ENCODE results near the gene KRTAP10-10.
"Not testable (repeated sequence)": the region's sequence is repeated elsewhere in the genome, so short reads cannot be mapped to it uniquely, and the experiment has no call there.

The KRTAP10-10 gene

GRCh38 chr21:44609193-44609592 lies 28.0 kb upstream of the KRTAP10-10 start:
- Histone ChIP-seq H3K4me1 (ENCODE audit: control insufficient read depth, low read depth, low read length) (no peaks in the 10 kb centered on the region), H3K4me3 (ENCODE audit: low read length) (no peak overlapping the region), H3K9ac (ENCODE audit: low read length) (no peak overlapping the region), H3K9me3 (ENCODE audit: control insufficient read depth, low read depth, low read length) (peaks cover 4% of the 10 kb centered on the region), H3K27me3 (ENCODE audit: control insufficient read depth, insufficient read depth, low read length) (no peaks in the 10 kb centered on the region), H3K27ac (ENCODE audit: low read length) (no peak overlapping the region), H3K36me3 (ENCODE audit: control insufficient read depth, low read depth, low read length) (no peaks in the 10 kb centered on the region)

DNA sequence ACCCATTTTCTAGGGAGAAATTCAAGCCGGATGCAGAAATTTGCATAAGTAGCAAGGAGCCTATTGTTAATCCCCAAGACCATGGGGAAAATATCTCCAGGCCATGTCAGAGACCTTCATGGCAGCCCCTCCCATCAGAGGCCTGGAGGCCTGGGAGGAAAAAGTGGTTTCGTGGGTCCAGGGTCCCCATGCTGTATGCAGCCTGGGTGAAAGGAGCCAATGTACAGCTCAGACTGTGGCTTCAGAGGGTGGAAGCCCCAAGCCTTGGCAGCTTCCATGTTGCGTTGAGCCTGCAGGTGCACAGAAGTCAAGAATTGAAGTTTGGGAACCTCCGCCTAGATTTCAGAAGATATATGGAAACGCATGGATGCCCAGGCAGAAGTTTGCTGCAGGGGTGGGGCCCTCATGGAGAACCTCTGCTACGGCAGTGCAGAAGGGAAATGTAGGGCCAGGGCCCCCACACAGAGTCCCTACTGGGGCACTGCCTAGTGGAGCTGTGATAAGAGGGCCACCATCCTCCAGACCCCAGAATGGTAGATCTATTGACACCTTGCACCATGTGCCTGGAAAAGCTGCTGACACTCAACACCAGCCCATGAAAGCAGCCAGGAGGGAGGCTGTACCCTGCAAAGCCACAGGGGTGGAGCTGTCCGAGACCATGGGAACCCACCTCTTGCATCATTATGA lies 26.9 kb upstream of the KRTAP10-10 start:
- not testable (repeated sequence) for H3K9ac ChIP-seq (ENCODE audit: low read length); H3K36me3 ChIP-seq (ENCODE audit: control insufficient read depth, low read depth, low read length); H3K27ac ChIP-seq (ENCODE audit: low read length); H3K4me1 ChIP-seq (ENCODE audit: control insufficient read depth, low read depth, low read length); H3K9me3 ChIP-seq (ENCODE audit: control insufficient read depth, low read depth, low read length); H3K27me3 ChIP-seq (ENCODE audit: control insufficient read depth, insufficient read depth, low read length); H3K4me3 ChIP-seq (ENCODE audit: low read length)

- H3K9me3 ChIP-seq (ENCODE audit: control insufficient read depth, low read depth, low read length) = peaks cover 4% of the 10 kb centered on the region
- H3K27ac ChIP-seq (ENCODE audit: low read length) = no peak overlapping the region
- H3K4me1 ChIP-seq (ENCODE audit: control insufficient read depth, low read depth, low read length) = no peaks in the 10 kb centered on the region
- H3K9ac ChIP-seq (ENCODE audit: low read length) = no peak overlapping the region
- no peaks in the 10 kb centered on the region for H3K36me3 ChIP-seq (ENCODE audit: control insufficient read depth, low read depth, low read length)
- no peaks in the 10 kb centered on the region for H3K27me3 ChIP-seq (ENCODE audit: control insufficient read depth, insufficient read depth, low read length)
- H3K4me3 ChIP-seq (ENCODE audit: low read length) = no peak overlapping the region
These were observed 25.6 kb upstream of the KRTAP10-10 start for GRCh38 chr21:44611551-44611950.

- no peaks in the 10 kb centered on the region for H3K36me3 ChIP-seq (ENCODE audit: control insufficient read depth, low read depth, low read length)
- no peak within 1 kb of the TSS for H3K27ac ChIP-seq (ENCODE audit: low read length)
- peaks cover 4% of the 10 kb centered on the region for H3K9me3 ChIP-seq (ENCODE audit: control insufficient read depth, low read depth, low read length)
- H3K4me3 ChIP-seq (ENCODE audit: low read length) = no peak within 1 kb of the TSS
- no peaks in the 10 kb centered on the region for H3K4me1 ChIP-seq (ENCODE audit: control insufficient read depth, low read depth, low read length)
- no peaks in the 10 kb centered on the region for H3K27me3 ChIP-seq (ENCODE audit: control insufficient read depth, insufficient read depth, low read length)
- H3K9ac ChIP-seq (ENCODE audit: low read length) = no peak within 1 kb of the TSS
These were observed 25.1 kb upstream of the KRTAP10-10 start, which contains the start of gene KRTAP10-8 for GRCh38 chr21:44612029-44612486. KRTAP10-8 (plus strand) TSS chr21:44612079; CDS start chr21:44612101, 22 bp downstream.

- no peak overlapping the region for H3K4me3 ChIP-seq (ENCODE audit: low read length)
- H3K36me3 ChIP-seq (ENCODE audit: control insufficient read depth, low read depth, low read length) = no peaks in the 10 kb centered on the region
- H3K27me3 ChIP-seq (ENCODE audit: control insufficient read depth, insufficient read depth, low read length) = no peaks in the 10 kb centered on the region
- no peak overlapping the region for H3K27ac ChIP-seq (ENCODE audit: low read length)
- peaks cover 4% of the 10 kb centered on the region for H3K9me3 ChIP-seq (ENCODE audit: control insufficient read depth, low read depth, low read length)
- no peaks in the 10 kb centered on the region for H3K4me1 ChIP-seq (ENCODE audit: control insufficient read depth, low read depth, low read length)
- H3K9ac ChIP-seq (ENCODE audit: low read length) = no peak overlapping the region
These were observed 24.4 kb upstream of the KRTAP10-10 start for GRCh38 chr21:44612669-44613229.

- H3K27me3 ChIP-seq (ENCODE audit: control insufficient read depth, insufficient read depth, low read length) = no peaks in the 10 kb centered on the region
- H3K4me1 ChIP-seq (ENCODE audit: control insufficient read depth, low read depth, low read length) = no peaks in the 10 kb centered on the region
- H3K36me3 ChIP-seq (ENCODE audit: control insufficient read depth, low read depth, low read length) = no peaks in the 10 kb centered on the region
- H3K9me3 ChIP-seq (ENCODE audit: control insufficient read depth, low read depth, low read length) = peaks cover 4% of the 10 kb centered on the region
- H3K27ac ChIP-seq (ENCODE audit: low read length) = no peak overlapping the region
- H3K4me3 ChIP-seq (ENCODE audit: low read length) = no peak overlapping the region
- H3K9ac ChIP-seq (ENCODE audit: low read length) = no peak overlapping the region
These were observed 23.6 kb upstream of the KRTAP10-10 start for GRCh38 chr21:44613386-44614155.

DNA sequence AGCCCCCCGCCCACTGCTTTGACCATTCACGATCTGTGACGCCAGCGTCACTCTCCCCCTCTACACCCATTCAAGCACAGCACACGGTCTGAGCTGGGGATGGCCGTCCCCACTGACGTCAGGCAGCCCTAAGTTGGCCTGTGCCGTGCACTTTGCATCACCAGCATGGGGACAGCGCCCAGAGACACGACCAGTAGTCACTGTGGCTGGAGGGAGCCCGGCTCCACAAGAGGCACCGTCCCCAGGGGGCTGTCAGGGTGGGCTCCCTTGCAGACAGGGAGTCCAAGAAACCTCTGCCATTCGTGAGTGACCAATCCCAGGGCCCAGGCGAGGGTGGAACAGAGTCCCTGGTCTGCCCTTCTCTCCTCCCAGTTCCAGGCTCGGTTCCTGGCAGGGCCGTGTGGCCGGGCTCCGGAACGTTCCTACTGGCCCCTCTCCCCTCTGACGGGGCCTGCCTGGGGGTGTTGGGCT lies 23.0 kb upstream of the KRTAP10-10 start:
- H3K27me3 ChIP-seq (ENCODE audit: control insufficient read depth, insufficient read depth, low read length) = no peaks in the 10 kb centered on the region

DNA sequence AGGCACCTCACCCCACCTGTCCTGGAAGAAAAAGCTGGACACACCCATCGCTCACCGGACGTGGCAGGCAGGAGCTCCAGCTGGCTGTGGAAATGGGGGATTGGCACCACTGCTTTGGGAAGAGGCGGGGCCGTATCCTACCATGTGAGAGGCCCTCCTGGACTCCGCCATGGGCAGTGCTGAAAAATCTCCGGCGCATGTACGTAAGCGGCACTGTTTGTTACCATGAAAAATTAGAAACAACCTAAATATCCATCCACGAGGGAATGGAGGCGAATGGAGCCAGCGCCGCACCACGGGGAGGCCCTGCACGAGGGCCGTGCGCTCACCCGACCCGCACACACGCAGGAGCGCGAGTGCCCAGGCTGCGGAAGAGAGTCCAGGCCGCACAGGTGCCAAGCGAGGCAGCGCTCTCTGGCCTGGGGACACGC lies 22.2 kb upstream of the KRTAP10-10 start:
- Histone ChIP-seq H3K4me1 (ENCODE audit: control insufficient read depth, low read depth, low read length) (no peaks in the 10 kb centered on the region), H3K36me3 (ENCODE audit: control insufficient read depth, low read depth, low read length) (no peaks in the 10 kb centered on the region), H3K27ac (ENCODE audit: low read length) (no peak overlapping the region), H3K9me3 (ENCODE audit: control insufficient read depth, low read depth, low read length) (peaks cover 4% of the 10 kb centered on the region), H3K9ac (ENCODE audit: low read length) (no peak overlapping the region), H3K27me3 (ENCODE audit: control insufficient read depth, insufficient read depth, low read length) (no peaks in the 10 kb centered on the region), H3K4me3 (ENCODE audit: low read length) (no peak overlapping the region)

More for the DNA sequence above, 23.0 kb upstream of the KRTAP10-10 start:
- Histone ChIP-seq H3K36me3 (ENCODE audit: control insufficient read depth, low read depth, low read length) (no peaks in the 10 kb centered on the region), H3K9me3 (ENCODE audit: control insufficient read depth, low read depth, low read length) (peaks cover 4% of the 10 kb centered on the region), H3K9ac (ENCODE audit: low read length) (no peak overlapping the region), H3K4me1 (ENCODE audit: control insufficient read depth, low read depth, low read length) (no peaks in the 10 kb centered on the region), H3K27ac (ENCODE audit: low read length) (no peak overlapping the region), H3K4me3 (ENCODE audit: low read length) (no peak overlapping the region)

- Histone ChIP-seq H3K4me1 (ENCODE audit: control insufficient read depth, low read depth, low read length) (no peaks in the 10 kb centered on the region), H3K27me3 (ENCODE audit: control insufficient read depth, insufficient read depth, low read length) (no peaks in the 10 kb centered on the region), H3K9ac (ENCODE audit: low read length) (no peak overlapping the region), H3K9me3 (ENCODE audit: control insufficient read depth, low read depth, low read length) (peaks cover 4% of the 10 kb centered on the region), H3K36me3 (ENCODE audit: control insufficient read depth, low read depth, low read length) (no peaks in the 10 kb centered on the region), H3K4me3 (ENCODE audit: low read length) (no peak overlapping the region), H3K27ac (ENCODE audit: low read length) (no peak overlapping the region)
These were observed 21.7 kb upstream of the KRTAP10-10 start for GRCh38 chr21:44615466-44615865.

DNA sequence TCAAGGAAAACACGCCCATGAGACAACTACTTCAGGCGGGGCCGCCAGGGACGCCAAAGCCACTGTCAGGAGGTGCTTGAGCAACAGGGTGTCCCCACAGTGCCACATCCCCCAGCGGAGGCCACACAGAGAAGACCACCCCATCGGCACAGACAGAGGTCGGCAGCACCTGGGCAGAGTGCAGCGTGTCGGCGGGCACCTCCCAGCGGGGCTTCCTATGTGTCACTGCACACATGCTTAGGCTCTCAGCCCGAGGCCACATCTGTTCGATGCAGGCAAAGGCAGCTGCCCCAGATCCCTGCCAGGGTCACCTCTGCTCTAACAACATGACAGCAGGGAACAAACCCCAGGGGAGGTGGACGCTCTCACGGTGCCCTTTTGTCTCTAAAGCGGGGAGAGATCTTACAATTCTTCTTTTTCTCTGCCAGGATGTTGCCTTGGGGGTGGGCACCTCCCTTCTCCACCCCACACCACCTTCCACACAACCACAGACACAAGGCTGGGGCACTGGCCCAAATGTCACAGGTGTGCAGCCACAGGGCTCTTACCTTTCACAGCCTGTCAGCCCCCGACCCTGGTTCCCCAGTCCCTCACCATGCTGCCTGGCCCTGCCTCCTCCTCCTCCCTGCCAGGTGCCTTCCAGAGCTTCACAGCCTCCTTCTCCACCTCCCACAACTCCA lies 21.1 kb upstream of the KRTAP10-10 start:
- no peaks in the 10 kb centered on the region for H3K4me1 ChIP-seq (ENCODE audit: control insufficient read depth, low read depth, low read length)
- peaks cover 4% of the 10 kb centered on the region for H3K9me3 ChIP-seq (ENCODE audit: control insufficient read depth, low read depth, low read length)
- H3K27ac ChIP-seq (ENCODE audit: low read length) = no peak overlapping the region
- no peak overlapping the region for H3K4me3 ChIP-seq (ENCODE audit: low read length)
- no peaks in the 10 kb centered on the region for H3K27me3 ChIP-seq (ENCODE audit: control insufficient read depth, insufficient read depth, low read length)
- no peak overlapping the region for H3K9ac ChIP-seq (ENCODE audit: low read length)
- no peaks in the 10 kb centered on the region for H3K36me3 ChIP-seq (ENCODE audit: control insufficient read depth, low read depth, low read length)

- Histone ChIP-seq H3K9me3 (ENCODE audit: control insufficient read depth, low read depth, low read length) (peaks cover 1% of the 10 kb centered on the region), H3K36me3 (ENCODE audit: control insufficient read depth, low read depth, low read length) (no peaks in the 10 kb centered on the region), H3K9ac (ENCODE audit: low read length) (no peak overlapping the region)
These were observed 20.6 kb upstream of the KRTAP10-10 start for GRCh38 chr21:44616591-44616926.

More at GRCh38 chr21:44616591-44616926, 20.6 kb upstream of the KRTAP10-10 start:
- H3K4me1 ChIP-seq (ENCODE audit: control insufficient read depth, low read depth, low read length) = no peaks in the 10 kb centered on the region
- H3K4me3 ChIP-seq (ENCODE audit: low read length) = no peak overlapping the region
- H3K27ac ChIP-seq (ENCODE audit: low read length) = no peak overlapping the region
- no peaks in the 10 kb centered on the region for H3K27me3 ChIP-seq (ENCODE audit: control insufficient read depth, insufficient read depth, low read length)

Measured in iPS-18a (cell line).